GM06990 (cell line): Measurements from ENCODE around the gene ACSF2.

ENCODE experiments used
- DNase-seq: peaks from one replicate; pipeline ENCODE4 v3.0.0-alpha.2; 2011; ENCODE audit not compliant: insufficient read length; ENCODE audit errors: extremely low read depth
- H3K27me3 ChIP-seq: replicated peaks from 2 replicates; pipeline ENCODE4 v1.6.0; 2011; ENCODE audit warnings: low read length; ENCODE audit not compliant: control insufficient read depth, insufficient read depth
- H3K36me3 ChIP-seq: 2 replicates; pipeline ENCODE4 v1.5.1; 2011; ENCODE audit warnings: low read length; ENCODE audit not compliant: control insufficient read depth, insufficient read depth
- H3K4me3 ChIP-seq: replicated peaks from 2 replicates; pipeline ENCODE4 v1.5.1; 2011; ENCODE audit warnings: low read depth, mild to moderate bottlenecking, control low read depth, low read length
- TF ChIP-seq, protein P1 (sequence below): IDR thresholded peaks from 2 replicates; pipeline ENCODE4 v1.5.1; 2011; ENCODE audit warnings: low read length, control low read depth, mild to moderate bottlenecking, inconsistent platforms; ENCODE audit not compliant: insufficient read depth, poor library complexity, severe bottlenecking

ACSF2 gene

GRCh38 chr17:50425682-50426471, at the start of gene ACSF2:
Gene ACSF2 (plus strand): TSS chr17:50426218. CDS start chr17:50426262, 44 bp downstream.
- peak within 1 kb of the TSS; percentile 74 for H3K4me3 ChIP-seq
- peak; percentile 78 for DNase-seq
- no peaks in the 10 kb centered on the region for H3K27me3 ChIP-seq
- no peaks in the 10 kb centered on the region for H3K36me3 ChIP-seq
- TF ChIP-seq, protein P1, sequence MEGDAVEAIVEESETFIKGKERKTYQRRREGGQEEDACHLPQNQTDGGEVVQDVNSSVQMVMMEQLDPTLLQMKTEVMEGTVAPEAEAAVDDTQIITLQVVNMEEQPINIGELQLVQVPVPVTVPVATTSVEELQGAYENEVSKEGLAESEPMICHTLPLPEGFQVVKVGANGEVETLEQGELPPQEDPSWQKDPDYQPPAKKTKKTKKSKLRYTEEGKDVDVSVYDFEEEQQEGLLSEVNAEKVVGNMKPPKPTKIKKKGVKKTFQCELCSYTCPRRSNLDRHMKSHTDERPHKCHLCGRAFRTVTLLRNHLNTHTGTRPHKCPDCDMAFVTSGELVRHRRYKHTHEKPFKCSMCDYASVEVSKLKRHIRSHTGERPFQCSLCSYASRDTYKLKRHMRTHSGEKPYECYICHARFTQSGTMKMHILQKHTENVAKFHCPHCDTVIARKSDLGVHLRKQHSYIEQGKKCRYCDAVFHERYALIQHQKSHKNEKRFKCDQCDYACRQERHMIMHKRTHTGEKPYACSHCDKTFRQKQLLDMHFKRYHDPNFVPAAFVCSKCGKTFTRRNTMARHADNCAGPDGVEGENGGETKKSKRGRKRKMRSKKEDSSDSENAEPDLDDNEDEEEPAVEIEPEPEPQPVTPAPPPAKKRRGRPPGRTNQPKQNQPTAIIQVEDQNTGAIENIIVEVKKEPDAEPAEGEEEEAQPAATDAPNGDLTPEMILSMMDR = no peak

GRCh38 chr17:50379351-50380132, 46.5 kb upstream of the ACSF2 start:
- H3K36me3 ChIP-seq = peaks cover 31% of the 10 kb centered on the region
- no peaks in the 10 kb centered on the region for H3K27me3 ChIP-seq
- TF ChIP-seq, protein P1 = no peak
- no peak for DNase-seq
- no peak overlapping the region for H3K4me3 ChIP-seq

DNA sequence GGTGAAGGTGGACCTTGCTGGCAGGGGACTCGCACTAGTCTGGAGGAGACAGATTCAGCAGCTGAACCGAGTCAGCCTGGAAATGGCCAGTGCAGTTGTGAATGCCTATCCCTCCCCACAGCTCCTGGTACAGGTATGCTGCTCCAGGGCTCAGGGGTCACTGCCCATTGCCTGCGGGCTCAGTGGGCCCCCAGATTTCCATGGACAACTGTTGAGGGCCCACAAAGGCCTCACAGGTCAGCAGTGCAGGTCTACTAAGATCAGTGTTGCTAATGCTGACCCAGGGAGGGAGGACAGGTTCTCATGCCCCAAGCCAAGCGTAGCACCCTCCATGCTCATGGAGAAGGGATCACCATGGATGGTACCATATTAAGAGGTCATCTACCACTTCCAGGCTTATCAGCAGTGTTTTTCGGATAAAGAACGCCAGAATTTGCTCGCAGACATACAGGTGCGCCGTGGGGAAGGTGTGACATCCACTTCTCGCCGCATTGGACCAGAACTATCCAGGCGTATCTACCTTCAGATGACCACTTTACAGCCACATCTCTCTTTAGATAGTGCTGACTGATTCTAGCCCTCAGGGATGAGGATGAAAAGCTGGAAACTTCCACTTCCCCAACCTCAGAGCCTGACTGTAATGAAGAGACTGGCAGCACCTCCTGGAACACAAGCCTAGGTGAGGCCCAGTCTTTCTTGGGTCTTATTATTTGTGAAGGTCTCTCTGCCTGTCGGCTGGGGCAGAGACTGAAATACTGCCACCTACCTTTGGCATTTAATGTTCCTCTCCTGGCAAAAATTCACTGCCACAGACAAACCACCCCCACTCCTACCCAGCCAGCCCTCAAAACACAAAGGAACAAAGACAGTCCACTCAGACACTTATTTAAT, 45.4 kb upstream of the ACSF2 start:
- DNase-seq = no peak
- H3K36me3 ChIP-seq = peaks cover 40% of the 10 kb centered on the region

GRCh38 chr17:50381260-50381815, 44.7 kb upstream of the ACSF2 start:
- H3K27me3 ChIP-seq = no peaks in the 10 kb centered on the region
- DNase-seq = no peak
- no peak overlapping the region for H3K4me3 ChIP-seq
- H3K36me3 ChIP-seq = peaks cover 42% of the 10 kb centered on the region
- TF ChIP-seq, protein P1 = no peak

More for the DNA sequence above, 45.4 kb upstream of the ACSF2 start:
- H3K27me3 ChIP-seq = no peaks in the 10 kb centered on the region
- TF ChIP-seq, protein P1 = peak; percentile 6
- no peak overlapping the region for H3K4me3 ChIP-seq

GRCh38 chr17:50381920-50382319, 44.1 kb upstream of the ACSF2 start:
- Histone ChIP-seq H3K27me3 (no peaks in the 10 kb centered on the region), H3K36me3 (peaks cover 45% of the 10 kb centered on the region), H3K4me3 (no peak overlapping the region)
- TF ChIP-seq, protein P1 = no peak
- DNase-seq = no peak
